Measurements from ENCODE around the gene ZMYM4. TPM values are rescaled to one million over a fixed set of nuclear protein-coding genes. Genes with fewer than 3 reads are reported as not detected.

The ZMYM4 gene
- total and polyA plus RNA-seq, 4 donors = 9.0 to 63.8 (median 21.7) TPM

DNA sequence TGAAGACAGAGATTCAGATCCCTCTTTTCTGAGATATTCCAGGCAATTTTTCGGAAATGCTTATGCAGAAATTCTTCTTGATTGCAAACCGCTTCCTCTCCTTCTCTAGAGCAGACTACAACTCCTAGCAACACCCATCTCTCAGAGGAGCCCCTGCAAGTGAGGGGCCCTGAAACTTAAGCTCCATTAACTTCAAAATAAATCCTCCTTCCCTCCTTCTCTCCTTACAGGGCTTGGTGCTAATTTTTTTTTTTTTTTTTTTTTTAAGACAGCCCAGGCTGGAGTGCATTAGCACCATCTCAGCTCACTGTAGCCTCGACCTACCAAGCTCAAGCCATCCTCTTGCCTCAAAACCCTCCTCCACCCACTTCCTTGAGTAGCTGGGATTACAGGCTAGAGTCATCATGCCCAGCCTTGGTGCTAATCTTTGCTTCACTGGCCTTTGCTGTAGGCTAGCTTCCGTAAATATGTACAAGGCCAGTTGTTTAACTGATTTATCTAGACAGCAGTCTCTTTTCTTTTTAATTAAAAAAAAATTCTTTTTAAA, 45.4 kb upstream of the ZMYM4 start:
- H3K27ac ChIP-seq (ENCODE audit: low read depth in 1 of 2, low read length in 1 of 2) = no peak overlapping the region
- H3K9ac ChIP-seq (ENCODE audit: insufficient read depth in 1 of 2, low read length in 2 of 2) = peak overlapping the region in 1 of 2 donors; percentile 7
- H3K4me1 ChIP-seq (ENCODE audit: control insufficient read depth in 5 of 5, insufficient read depth in 5 of 5, low read length in 5 of 5) = peaks cover 0 to 19% (median 0%) of the 10 kb centered on the region in 5 donors
- TF ChIP-seq, protein P1, sequence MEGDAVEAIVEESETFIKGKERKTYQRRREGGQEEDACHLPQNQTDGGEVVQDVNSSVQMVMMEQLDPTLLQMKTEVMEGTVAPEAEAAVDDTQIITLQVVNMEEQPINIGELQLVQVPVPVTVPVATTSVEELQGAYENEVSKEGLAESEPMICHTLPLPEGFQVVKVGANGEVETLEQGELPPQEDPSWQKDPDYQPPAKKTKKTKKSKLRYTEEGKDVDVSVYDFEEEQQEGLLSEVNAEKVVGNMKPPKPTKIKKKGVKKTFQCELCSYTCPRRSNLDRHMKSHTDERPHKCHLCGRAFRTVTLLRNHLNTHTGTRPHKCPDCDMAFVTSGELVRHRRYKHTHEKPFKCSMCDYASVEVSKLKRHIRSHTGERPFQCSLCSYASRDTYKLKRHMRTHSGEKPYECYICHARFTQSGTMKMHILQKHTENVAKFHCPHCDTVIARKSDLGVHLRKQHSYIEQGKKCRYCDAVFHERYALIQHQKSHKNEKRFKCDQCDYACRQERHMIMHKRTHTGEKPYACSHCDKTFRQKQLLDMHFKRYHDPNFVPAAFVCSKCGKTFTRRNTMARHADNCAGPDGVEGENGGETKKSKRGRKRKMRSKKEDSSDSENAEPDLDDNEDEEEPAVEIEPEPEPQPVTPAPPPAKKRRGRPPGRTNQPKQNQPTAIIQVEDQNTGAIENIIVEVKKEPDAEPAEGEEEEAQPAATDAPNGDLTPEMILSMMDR (IDR thresholded peaks at IDR 0.05; ENCODE audit: control extremely low read depth, extremely low read depth) = no peak
- no peaks in the 10 kb centered on the region for H3K36me3 ChIP-seq (ENCODE audit: control insufficient read depth in 4 of 4, insufficient read depth in 4 of 4, low read length in 4 of 4)
- no peaks in the 10 kb centered on the region for H3K9me3 ChIP-seq (ENCODE audit: control insufficient read depth in 4 of 4, insufficient read depth in 3 of 4, low read length in 3 of 4)
- ATAC-seq (ENCODE audit: insufficient read depth, low FRiP score) (no peak), DNase-seq (no peak)
- H3K27me3 ChIP-seq (ENCODE audit: control insufficient read depth in 3 of 3, insufficient read depth in 3 of 3, low read length in 2 of 3) = no peaks in the 10 kb centered on the region
- H3K4me3 ChIP-seq = no peak overlapping the region
- 82 to 83% methylated on average over 4 of the region's 4 CpGs for WGBS, 2 donors

DNA sequence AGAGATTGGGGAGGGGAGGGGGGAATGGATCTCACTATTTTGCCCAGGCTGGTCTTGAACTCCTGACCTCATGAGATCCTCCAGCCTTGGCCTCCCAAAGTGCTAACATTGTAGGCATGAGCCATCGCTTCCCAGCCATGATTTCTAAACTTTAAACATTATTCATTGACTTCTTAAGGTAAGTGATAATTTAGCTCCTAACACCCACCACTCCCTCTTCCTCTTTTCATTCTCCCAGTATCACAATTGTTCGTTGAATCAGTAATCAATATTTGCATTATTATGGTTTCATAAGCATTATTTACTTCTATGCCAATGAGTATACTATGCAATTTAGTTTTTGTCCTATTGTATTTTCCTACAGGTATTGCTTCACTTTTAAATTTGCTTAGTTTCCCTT, 42.0 kb upstream of the ZMYM4 start:
- WGBS, 2 donors = 86 to 89% methylated on average over 2 of the region's 2 CpGs
- no peaks in the 10 kb centered on the region for H3K36me3 ChIP-seq (ENCODE audit: control insufficient read depth in 4 of 4, insufficient read depth in 4 of 4, low read length in 4 of 4)
- ATAC-seq (ENCODE audit: insufficient read depth, low FRiP score) = no peak

DNA sequence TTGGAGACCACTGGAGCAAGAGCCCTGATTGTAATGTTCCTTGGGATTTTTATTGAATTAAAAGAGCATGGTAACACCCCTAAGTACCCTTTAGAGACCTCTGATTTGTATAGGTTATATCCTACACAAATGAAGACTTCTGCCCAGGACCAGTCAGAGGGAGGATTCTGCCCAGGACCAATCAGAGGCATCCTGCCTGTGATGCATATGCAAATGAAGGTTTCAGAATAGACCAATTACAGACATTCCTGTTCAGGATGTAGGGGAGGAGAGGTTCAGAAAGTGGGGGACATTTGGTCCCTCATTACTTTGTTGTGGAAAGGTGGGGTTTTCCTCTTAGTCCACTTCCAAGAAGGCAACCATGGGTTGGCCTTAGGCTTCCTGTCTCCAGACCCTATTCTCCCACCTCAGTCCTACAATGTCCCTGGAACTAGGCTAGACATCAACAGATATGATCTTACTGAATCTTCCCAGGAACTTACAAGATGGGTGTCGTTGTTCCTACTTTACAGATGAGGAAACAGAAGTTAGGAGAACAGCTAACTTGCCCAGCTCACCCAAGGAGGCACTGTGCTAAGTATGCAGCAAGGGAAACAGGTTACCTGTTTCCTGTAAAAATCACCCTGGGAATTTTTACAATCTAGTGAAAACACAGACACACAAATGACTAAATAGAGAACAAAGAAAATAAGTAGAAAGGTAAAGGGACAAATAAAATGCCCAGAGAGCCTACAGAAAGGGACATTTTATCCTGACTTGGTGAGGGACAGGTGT, 38.7 kb upstream of the ZMYM4 start:
- Histone ChIP-seq H3K27ac (ENCODE audit: low read depth in 1 of 2, low read length in 1 of 2) (no peak overlapping the region), H3K9me3 (ENCODE audit: control insufficient read depth in 4 of 4, insufficient read depth in 3 of 4, low read length in 3 of 4) (no peaks in the 10 kb centered on the region), H3K4me1 (ENCODE audit: control insufficient read depth in 5 of 5, insufficient read depth in 5 of 5, low read length in 5 of 5) (no peaks in the 10 kb centered on the region), H3K27me3 (ENCODE audit: control insufficient read depth in 3 of 3, insufficient read depth in 3 of 3, low read length in 2 of 3) (no peaks in the 10 kb centered on the region), H3K36me3 (ENCODE audit: control insufficient read depth in 4 of 4, insufficient read depth in 4 of 4, low read length in 4 of 4) (no peaks in the 10 kb centered on the region), H3K9ac (ENCODE audit: insufficient read depth in 1 of 2, low read length in 2 of 2) (no peak overlapping the region), H3K4me3 (no peak overlapping the region)
- WGBS, 2 donors = 80 to 81% methylated on average over 1 of the region's 1 CpG
- TF ChIP-seq, protein P1 (IDR thresholded peaks at IDR 0.05; ENCODE audit: control extremely low read depth, extremely low read depth) = no peak
- DNase-seq (no peak), ATAC-seq (ENCODE audit: insufficient read depth, low FRiP score) (no peak)

More for the DNA sequence above, 42.0 kb upstream of the ZMYM4 start:
- Histone ChIP-seq H3K27ac (ENCODE audit: low read depth in 1 of 2, low read length in 1 of 2) (no peak overlapping the region), H3K4me3 (no peak overlapping the region), H3K9me3 (ENCODE audit: control insufficient read depth in 4 of 4, insufficient read depth in 3 of 4, low read length in 3 of 4) (no peaks in the 10 kb centered on the region), H3K4me1 (ENCODE audit: control insufficient read depth in 5 of 5, insufficient read depth in 5 of 5, low read length in 5 of 5) (peaks cover 0 to 19% (median 0%) of the 10 kb centered on the region in 5 donors), H3K9ac (ENCODE audit: insufficient read depth in 1 of 2, low read length in 2 of 2) (no peak overlapping the region), H3K27me3 (ENCODE audit: control insufficient read depth in 3 of 3, insufficient read depth in 3 of 3, low read length in 2 of 3) (no peaks in the 10 kb centered on the region)
- DNase-seq = no peak
- TF ChIP-seq, protein P1 (IDR thresholded peaks at IDR 0.05; ENCODE audit: control extremely low read depth, extremely low read depth) = no peak
